Large intestine (tissue), 3 donors: ENCODE measurements around the gene AP1S2. TPM values are rescaled to one million over a fixed set of nuclear protein-coding genes. Genes with fewer than 3 reads are reported as not detected.

Experiments used
- DNase-seq, 2 donors: peaks; one replicate each; pipeline versions ENCODE4 v3.0.0 to v3.0.0-alpha.2; 2013
- H3K27ac ChIP-seq: one replicate; pipeline ENCODE4 v1.5.1; 2013; ENCODE audit warnings: low read length
- H3K27me3 ChIP-seq: 2 replicates; pipeline ENCODE4 v1.6.1; 2013; ENCODE audit warnings: low read length; ENCODE audit not compliant: control insufficient read depth, insufficient read depth
- H3K36me3 ChIP-seq: 2 replicates; pipeline ENCODE4 v1.6.1; 2013; ENCODE audit warnings: low read length; ENCODE audit not compliant: control insufficient read depth, insufficient read depth
- H3K4me1 ChIP-seq: one replicate; pipeline ENCODE4 v1.6.1; 2013; ENCODE audit warnings: low read length; ENCODE audit not compliant: control insufficient read depth, insufficient read depth
- H3K4me3 ChIP-seq: one replicate; pipeline ENCODE4 v1.5.1; 2013; ENCODE audit warnings: low read length
- H3K9me3 ChIP-seq: one replicate; pipeline ENCODE4 v1.6.1; 2013; ENCODE audit warnings: mild to moderate bottlenecking, low read depth, low read length, moderate library complexity; ENCODE audit not compliant: control insufficient read depth
- whole genome bisulfite sequencing: methylation state at CpG from one replicate; pipeline ENCODE4 v1.1.5; 2013; ENCODE audit warnings: low lambda C conversion rate; ENCODE audit not compliant: insufficient coverage; 5-methylcytosine and 5-hydroxymethylcytosine counted together
- polyA plus RNA-seq: library from polyadenylated mRNA; unstranded; fragments of 120-200 nt; gene quantifications from one replicate; pipeline ENCODE4 v1.2.1, GENCODE V29; 2013

AP1S2 gene
- polyA plus RNA-seq, 1 donor = 32.3 TPM

GRCh38 chrX:15781961-15782699, 72.5 kb downstream of the AP1S2 start:
- Histone ChIP-seq H3K9me3 (no peaks in the 10 kb centered on the region), H3K4me3 (no peak overlapping the region), H3K36me3 (no peaks in the 10 kb centered on the region), H3K4me1 (no peaks in the 10 kb centered on the region), H3K27me3 (no peaks in the 10 kb centered on the region), H3K27ac (no peak overlapping the region)
- DNase-seq = no peak
- WGBS = 60% methylated on average over 2 of the region's 13 CpGs

Other genes starting within 250 kb of the AP1S2 start
- 1.6 TPM for gene CLTRN, start 190.0 kb downstream of the AP1S2 start, polyA plus RNA-seq
- 3.4 TPM for gene CA5B, start 116.5 kb downstream of the AP1S2 start, polyA plus RNA-seq
- gene ZRSR2, start 64.3 kb downstream of the AP1S2 start, polyA plus RNA-seq = 13.5 TPM